Smooth muscle cell (in vitro differentiated cells): ENCODE results near the gene UBE2M. TPM values are rescaled to one million over a fixed set of nuclear protein-coding genes. Genes with fewer than 3 reads are reported as not detected.

Experiments
- DNase-seq: peaks from one replicate; lab custom pipeline; 2025; ENCODE audit not compliant: unreplicated experiment; lab: John Stamatoyannopoulos, UW
- H2AFZ ChIP-seq: fragments of 200-600 bp; sonication (generic); 2 replicates; pipeline ENCODE4 v1.6.0; 2016; ENCODE audit warnings: antibody characterized with exemption, low read depth, mild to moderate bottlenecking
- H3F3A ChIP-seq: fragments of 200-600 bp; sonication (generic); 2 replicates; pipeline ENCODE4 v1.6.0; 2017; ENCODE audit warnings: antibody characterized with exemption, low read depth
- H3K27ac ChIP-seq: fragments of 200-600 bp; sonication (generic); 2 replicates; pipeline ENCODE4 v1.5.1; 2016; ENCODE audit warnings: low read depth, mild to moderate bottlenecking
- H3K27me3 ChIP-seq: fragments of 200-600 bp; sonication (generic); 2 replicates; pipeline ENCODE4 v1.6.1; 2016; ENCODE audit warnings: low read depth, mild to moderate bottlenecking
- H3K36me3 ChIP-seq: fragments of 200-600 bp; sonication (generic); 2 replicates; pipeline ENCODE4 v1.5.1; 2016; ENCODE audit warnings: low read depth
- H3K4me1 ChIP-seq: fragments of 200-600 bp; sonication (generic); 2 replicates; pipeline ENCODE4 v1.5.1; 2016; ENCODE audit warnings: low read depth
- H3K4me2 ChIP-seq: fragments of 200-600 bp; sonication (generic); 2 replicates; pipeline ENCODE4 v1.6.0; 2016; ENCODE audit warnings: mild to moderate bottlenecking
- H3K4me3 ChIP-seq: fragments of 200-600 bp; sonication (generic); 2 replicates; pipeline ENCODE4 v1.5.1; 2016; ENCODE audit warnings: mild to moderate bottlenecking
- H3K79me2 ChIP-seq: fragments of 200-600 bp; sonication (generic); 2 replicates; pipeline ENCODE4 v1.6.0; 2016; ENCODE audit warnings: low read depth, mild to moderate bottlenecking
- H3K9ac ChIP-seq: fragments of 200-600 bp; sonication (generic); 2 replicates; pipeline ENCODE4 v1.6.0; 2016; ENCODE audit warnings: low read depth
- H3K9me3 ChIP-seq: fragments of 200-600 bp; sonication (generic); replicated peaks from 2 replicates; pipeline ENCODE4 v1.5.1; 2016; ENCODE audit warnings: low read depth
- H4K20me1 ChIP-seq: fragments of 200-600 bp; sonication (generic); 2 replicates; pipeline ENCODE4 v1.6.0; 2016; ENCODE audit warnings: low read depth
- CTCF ChIP-seq: fragments of 200-600 bp; sonication (generic); IDR thresholded peaks from 2 replicates; pipeline ENCODE4 v1.5.1; 2017; ENCODE audit warnings: borderline replicate concordance, mild to moderate bottlenecking, antibody characterized with exemption; ENCODE audit not compliant: insufficient read depth, poor library complexity, severe bottlenecking
- WGBS: methylation state at CpG from one replicate; pipeline ENCODE4 v1.1.7; 2016; ENCODE audit warnings: low lambda C conversion rate; 5-methylcytosine and 5-hydroxymethylcytosine counted together
- polyA plus RNA-seq: library from polyadenylated mRNA; unstranded; fragments of >200 nt; fragmentation: Nextera tagmentation; extraction: Ambion mirVana; gene quantifications from 2 replicates; pipeline ENCODE4 v1.2.1, GENCODE V29; 2016
- total RNA-seq: library from RNA; depleted of rRNA; stranded (reverse); fragments of >200 nt; gene quantifications from 2 replicates; pipeline ENCODE4 v1.2.3, GENCODE V29; 2014

UBE2M gene
- total and polyA plus RNA-seq, 2 experiments from 2014 or later, result 45.9 to 118 TPM

DNA sequence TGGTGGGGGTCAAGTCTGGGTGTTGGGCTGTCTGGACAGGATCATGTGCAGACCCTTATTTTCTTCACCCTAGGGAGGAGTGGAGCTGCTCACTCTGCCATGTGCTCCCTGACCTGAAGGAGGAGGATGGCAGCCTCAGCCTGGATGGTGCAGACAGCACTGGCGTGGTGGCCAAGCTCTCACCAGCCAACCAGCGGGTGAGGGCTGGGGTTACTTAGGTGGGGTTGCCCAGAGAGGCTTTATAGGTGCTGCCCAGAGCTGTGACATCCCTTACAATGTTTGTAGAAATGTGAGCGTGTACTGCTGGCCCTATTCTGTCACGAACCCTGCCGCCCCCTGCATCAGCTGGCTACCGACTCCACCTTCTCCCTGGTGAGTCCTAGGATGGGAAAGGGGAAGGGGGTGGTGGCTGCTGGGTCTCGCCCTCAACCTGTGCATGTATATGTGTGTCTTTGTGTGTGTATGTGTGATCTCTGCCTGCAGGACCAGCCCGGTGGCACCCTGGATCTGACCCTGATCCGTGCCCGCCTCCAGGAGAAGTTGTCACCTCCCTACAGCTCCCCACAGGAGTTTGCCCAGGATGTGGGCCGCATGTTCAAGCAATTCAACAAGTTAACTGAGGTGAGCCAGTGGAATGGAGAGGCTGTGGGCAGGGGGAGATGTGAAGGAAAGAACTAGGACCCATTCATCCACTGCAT lies 8.6 kb downstream of the UBE2M start:
- Histone ChIP-seq H3K36me3 (no peaks in the 10 kb centered on the region), H3K9me3 (no peaks in the 10 kb centered on the region), H3K4me2 (no peak overlapping the region), H3K9ac (no peak overlapping the region), H3K4me3 (no peak overlapping the region), H3K27ac (no peak overlapping the region), H4K20me1 (peaks cover 60% of the 10 kb centered on the region), H3K79me2 (peaks cover 65% of the 10 kb centered on the region), H3F3A (peaks cover 24% of the 10 kb centered on the region), H2AFZ (no peak overlapping the region), H3K27me3 (no peaks in the 10 kb centered on the region), H3K4me1 (peaks cover 21% of the 10 kb centered on the region)
- WGBS, result 96% methylated on average over 11 of the region's 11 CpGs
- TF ChIP-seq CTCF, result no peak
- DNase-seq, result no peak

GRCh38 chr19:58548859-58549663 lies 9.3 kb downstream of the UBE2M start:
- Histone ChIP-seq H3K4me3 (no peak overlapping the region), H3K27me3 (no peaks in the 10 kb centered on the region), H3F3A (peaks cover 22% of the 10 kb centered on the region), H3K9ac (no peak overlapping the region), H3K27ac (no peak overlapping the region), H3K4me2 (no peak overlapping the region), H3K9me3 (no peaks in the 10 kb centered on the region), H3K36me3 (no peaks in the 10 kb centered on the region), H3K79me2 (peaks cover 64% of the 10 kb centered on the region), H3K4me1 (peaks cover 21% of the 10 kb centered on the region), H2AFZ (no peak overlapping the region), H4K20me1 (peaks cover 62% of the 10 kb centered on the region)
- TF ChIP-seq CTCF, result no peak
- 98% methylated on average over 20 of the region's 20 CpGs for WGBS
- DNase-seq, result no peak

DNA sequence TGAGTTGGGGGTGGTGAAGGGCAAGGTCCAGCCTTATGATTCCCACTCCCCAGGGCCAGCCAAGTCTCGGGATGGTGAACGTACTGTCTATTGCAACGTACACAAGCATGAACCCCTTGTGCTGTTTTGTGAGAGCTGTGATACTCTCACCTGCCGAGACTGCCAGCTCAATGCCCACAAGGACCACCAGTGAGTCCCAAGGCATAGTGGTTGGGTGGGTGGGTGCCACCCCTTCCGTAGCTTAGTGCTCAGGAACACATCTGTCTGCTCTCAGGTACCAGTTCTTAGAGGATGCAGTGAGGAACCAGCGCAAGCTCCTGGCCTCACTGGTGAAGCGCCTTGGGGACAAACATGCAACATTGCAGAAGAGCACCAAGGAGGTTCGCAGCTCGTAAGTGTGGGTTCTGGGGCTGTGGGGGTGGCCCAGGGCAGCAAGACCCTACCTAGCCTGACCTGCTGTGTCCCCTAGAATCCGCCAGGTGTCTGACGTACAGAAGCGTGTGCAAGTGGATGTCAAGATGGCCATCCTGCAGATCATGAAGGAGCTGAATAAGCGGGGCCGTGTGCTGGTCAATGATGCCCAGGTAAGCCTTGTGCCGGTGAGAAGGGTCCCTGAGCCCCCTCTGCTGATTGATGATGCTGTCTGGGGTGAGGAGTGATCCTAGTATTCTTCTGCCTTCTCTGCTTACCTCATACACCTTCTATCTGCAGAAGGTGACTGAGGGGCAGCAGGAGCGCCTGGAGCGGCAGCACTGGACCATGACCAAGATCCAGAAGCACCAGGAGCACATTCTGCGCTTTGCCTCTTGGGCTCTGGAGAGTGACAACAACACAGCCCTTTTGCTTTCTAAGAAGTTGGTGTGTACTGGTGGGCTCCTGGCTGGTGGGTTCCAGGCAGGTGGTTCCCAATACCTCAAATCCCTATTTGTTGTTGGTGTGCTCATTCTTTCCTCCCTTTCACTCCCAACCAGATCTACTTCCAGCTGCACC lies 10.8 kb downstream of the UBE2M start:
- no peak for DNase-seq
- Histone ChIP-seq H3K4me3 (peak overlapping the region; percentile 83), H3F3A (peaks cover 12% of the 10 kb centered on the region), H4K20me1 (peaks cover 62% of the 10 kb centered on the region), H3K27ac (no peak overlapping the region), H3K36me3 (no peaks in the 10 kb centered on the region), H3K79me2 (peaks cover 49% of the 10 kb centered on the region), H3K9me3 (no peaks in the 10 kb centered on the region), H3K4me2 (peak overlapping the region; percentile 99), H2AFZ (no peak overlapping the region), H3K4me1 (peaks cover 13% of the 10 kb centered on the region), H3K27me3 (no peaks in the 10 kb centered on the region), H3K9ac (no peak overlapping the region)
- 95% methylated on average over 18 of the region's 18 CpGs for WGBS
- TF ChIP-seq CTCF, result no peak
